AG10803 (cell line): Measurements from ENCODE around the gene ZNF76.
"Not testable (repeated sequence)": the region's sequence is repeated elsewhere in the genome, so short reads cannot be mapped to it uniquely, and the experiment has no call there.

Experiments used
- DNase-seq: peaks from one replicate; pipeline ENCODE4 v3.0.0; 2010; ENCODE audit warnings: low read depth
- H3K4me3 ChIP-seq: 2 replicates; pipeline ENCODE4 v1.5.1; 2011; ENCODE audit warnings: mild to moderate bottlenecking, low read length, control low read depth
- CTCF ChIP-seq: conservative IDR thresholded peaks from 2 replicates; pipeline ENCODE4 v1.5.1; 2011; ENCODE audit warnings: mild to moderate bottlenecking, low read length, control low read depth, inconsistent platforms

Gene ZNF76

DNA sequence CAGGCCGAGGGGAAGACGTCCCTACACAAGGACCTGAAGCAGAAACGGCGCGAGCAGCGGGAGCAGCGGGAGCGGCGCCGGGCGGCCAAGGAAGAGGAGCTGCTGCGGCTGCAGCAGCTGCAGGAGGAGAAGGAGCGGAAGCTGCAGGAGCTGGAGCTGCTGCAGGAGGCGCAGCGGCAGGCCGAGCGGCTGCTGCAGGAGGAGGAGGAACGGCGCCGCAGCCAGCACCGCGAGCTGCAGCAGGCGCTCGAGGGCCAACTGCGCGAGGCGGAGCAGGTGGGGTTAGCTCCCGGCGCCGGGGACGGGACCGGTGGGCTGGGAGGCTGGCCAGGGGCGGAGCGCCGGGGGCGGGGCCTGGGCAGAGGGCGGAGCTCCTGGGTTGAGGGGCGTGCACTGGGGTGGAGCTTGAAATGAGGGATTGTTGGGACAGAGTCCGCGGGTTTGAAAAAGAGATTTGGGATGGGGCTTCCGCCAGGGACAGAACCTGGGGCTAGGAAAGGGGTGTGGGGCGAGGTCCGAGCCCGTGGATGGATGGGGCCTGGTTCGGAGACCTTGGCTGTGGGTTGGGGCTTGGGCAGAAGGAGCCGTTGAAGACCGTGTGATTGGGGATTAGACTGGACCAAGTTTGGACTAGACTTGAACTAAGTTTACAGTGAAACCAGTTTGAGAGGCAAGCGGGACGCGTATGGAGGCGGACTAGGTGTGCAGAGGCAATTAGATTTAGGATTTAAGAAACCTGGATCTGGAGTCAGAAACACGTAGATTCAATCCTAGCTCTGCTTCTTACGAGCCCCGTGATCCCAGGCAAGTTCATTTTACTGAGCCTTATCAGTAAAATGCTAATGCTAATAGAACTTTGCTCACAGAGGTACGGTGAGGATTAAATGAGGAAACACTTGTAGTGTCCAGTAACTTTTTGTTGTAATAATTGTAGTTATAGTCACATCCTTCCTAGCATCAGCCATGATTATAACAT, 58.9 kb downstream of the ZNF76 start:
- peak; percentile 49 for DNase-seq
- peak overlapping the region; percentile 66 for H3K4me3 ChIP-seq
- TF ChIP-seq CTCF: peak; percentile 11; the same call in 1 of the 2 replicates

- H3K4me3 ChIP-seq: no peak overlapping the region
- DNase-seq: no peak
- TF ChIP-seq CTCF: no peak
Measured at GRCh38 chr6:35319346-35320030, 60.0 kb downstream of the ZNF76 start.

GRCh38 chr6:35320031-35320410, 60.5 kb downstream of the ZNF76 start:
- no peak for DNase-seq
- H3K4me3 ChIP-seq: no peak overlapping the region
- no peak for TF ChIP-seq CTCF

- DNase-seq: no peak
- H3K4me3 ChIP-seq: no peak overlapping the region
- TF ChIP-seq CTCF: no peak
Measured at GRCh38 chr6:35321091-35321490, 61.6 kb downstream of the ZNF76 start.

DNA sequence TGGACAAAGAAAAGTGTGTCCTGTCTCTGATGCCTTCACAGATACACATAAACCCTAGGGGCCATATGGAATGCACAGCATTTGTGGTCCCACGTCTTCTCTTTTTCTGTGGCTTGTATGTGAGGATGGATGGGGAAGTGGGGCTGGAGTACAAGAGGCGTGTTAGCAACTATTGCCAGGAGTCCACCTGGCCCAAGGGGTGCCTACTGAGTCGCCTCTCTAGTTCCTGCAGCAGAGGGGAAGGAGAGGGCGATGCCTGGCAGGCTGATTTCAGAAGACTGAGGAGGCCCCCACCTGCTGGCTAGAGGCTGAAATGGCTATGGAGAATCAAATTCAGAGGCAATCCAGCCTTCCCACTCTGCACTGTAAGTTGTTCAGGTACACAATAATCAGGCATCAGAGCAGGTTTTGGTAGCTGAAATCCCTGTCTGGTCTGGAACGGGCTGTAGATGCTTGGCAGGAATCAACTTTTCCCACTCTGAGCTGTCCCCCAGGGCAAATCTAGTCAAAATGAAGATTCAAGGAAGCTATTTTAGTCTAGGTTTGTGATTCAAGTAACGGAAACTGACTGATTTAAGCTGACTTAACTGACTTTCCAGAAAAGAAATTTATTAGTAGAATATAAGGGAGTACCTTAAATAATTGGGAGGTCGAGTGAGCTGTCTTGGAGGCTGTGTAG, 68.0 kb downstream of the ZNF76 start:
- peak; percentile 77 for TF ChIP-seq CTCF
- peak; percentile 46 for DNase-seq
- no peak overlapping the region for H3K4me3 ChIP-seq

DNA sequence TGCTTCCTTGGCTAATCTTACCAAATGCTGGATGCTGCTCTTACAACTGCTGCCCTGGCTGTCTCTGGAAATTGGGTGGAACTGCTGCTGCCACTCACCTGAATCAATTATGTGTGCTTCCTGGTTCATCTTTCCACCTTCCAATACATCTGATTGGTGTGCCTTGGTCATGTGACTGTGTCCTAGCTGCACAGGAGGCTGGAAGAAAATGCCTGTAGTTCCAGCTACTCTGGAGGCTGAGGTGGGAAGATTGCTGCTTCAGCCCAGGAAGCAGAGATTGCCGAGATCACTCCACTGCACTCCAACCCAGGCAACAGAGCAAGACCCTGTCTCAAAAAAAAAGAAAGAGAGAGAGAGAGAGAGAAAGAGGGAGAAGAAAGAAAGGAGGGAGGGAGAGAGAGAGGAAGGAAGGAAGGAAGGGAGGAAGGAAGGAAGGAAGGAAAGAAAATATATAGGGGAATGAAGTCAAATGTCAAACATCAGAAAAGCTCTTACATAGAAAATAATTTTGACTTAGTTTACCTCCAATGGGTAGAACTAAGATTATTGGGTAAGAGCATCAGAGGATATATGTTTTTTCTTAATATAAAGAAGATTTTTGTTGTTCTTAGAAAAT, 68.7 kb downstream of the ZNF76 start:
- DNase-seq: no peak
- H3K4me3 ChIP-seq: no peak overlapping the region
- TF ChIP-seq CTCF: no peak

- DNase-seq, H3K4me3 ChIP-seq: not testable (repeated sequence)
Measured at GRCh38 chr6:35328965-35329364, 69.4 kb downstream of the ZNF76 start.
